Measurements from ENCODE around the gene MT1G.

The MT1G gene

DNA sequence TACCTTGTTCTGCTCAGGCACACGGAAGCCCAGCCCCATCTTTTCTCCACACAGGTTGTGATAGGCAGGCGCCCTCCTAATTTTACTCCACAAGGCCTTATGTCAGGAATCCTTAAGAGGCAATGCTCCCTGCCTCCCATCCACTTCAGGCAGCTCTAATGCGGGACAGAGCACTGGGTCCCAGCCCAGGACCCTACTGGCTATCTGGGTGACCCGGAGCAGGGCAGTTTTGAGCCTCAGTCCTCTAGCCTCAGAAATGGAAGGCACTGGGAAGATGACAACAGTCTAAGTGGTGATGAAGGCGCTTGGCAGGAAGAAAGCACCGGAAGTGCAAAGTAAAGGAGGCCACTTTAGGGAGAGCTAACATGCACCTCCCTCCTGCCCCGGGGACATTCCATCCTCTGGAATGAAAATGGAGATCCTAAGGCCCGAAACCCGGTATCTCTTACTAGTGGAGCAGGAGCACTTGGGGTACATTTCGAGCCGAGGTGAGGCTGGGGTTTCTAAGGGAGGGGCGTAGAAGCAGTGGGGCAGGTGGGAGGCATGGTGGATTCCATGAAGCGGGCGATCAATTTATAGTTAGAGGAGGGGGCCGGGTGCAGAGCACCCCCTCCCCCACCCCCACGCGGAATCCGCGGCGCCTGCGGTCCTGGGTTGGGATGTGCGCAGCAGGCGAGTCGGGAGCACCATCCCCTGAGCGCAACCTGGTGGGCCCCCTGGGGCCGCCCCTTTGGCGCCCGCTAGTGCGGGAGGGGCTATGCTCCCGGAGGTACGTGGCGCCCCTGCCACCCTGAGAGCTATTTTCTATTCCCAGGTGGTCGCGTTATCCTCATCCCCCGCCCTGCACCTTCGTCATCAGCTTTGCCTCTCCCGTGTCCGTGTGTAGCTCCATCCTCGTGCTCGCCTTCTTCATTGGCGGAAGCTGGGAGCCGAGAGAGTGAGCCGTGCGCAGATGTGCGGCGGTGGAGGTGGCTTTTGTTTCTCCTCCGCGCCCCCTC is 5.2 kb downstream of the MT1G start:
- no peak for DNase-seq

GRCh38 chr16:56658327-56658875 is 9.5 kb downstream of the MT1G start:
- DNase-seq: no peak

- peak; percentile 23 for DNase-seq
Measured at GRCh38 chr16:56657555-56658326, 10.1 kb downstream of the MT1G start, which contains the start of gene MT1F. TSS of gene MT1F (plus strand) at chr16:56657959. CDS start at chr16:56658059, 100 bp downstream.

- DNase-seq: no peak
Measured at GRCh38 chr16:56653218-56653617, 14.6 kb downstream of the MT1G start.

DNA sequence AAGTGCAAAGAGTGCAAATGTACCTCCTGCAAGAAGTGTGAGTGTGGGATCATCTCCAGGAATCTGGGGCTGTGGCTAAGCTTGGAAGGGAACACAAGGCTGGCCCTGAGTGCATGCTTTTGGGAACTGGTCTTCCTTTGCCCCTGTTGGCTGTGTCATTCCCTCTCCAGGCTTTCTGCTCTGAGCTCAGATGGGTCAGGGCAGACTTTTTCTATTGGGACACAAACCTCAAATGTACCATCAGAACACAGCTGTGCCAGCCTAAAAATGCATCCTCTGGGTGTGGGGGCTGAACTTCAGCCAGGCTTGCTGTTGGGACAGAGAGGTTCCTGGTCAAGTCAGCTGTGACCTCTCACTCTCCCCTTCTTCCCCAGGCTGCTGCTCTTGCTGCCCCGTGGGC is 15.3 kb downstream of the MT1G start:
- DNase-seq: no peak

DNA sequence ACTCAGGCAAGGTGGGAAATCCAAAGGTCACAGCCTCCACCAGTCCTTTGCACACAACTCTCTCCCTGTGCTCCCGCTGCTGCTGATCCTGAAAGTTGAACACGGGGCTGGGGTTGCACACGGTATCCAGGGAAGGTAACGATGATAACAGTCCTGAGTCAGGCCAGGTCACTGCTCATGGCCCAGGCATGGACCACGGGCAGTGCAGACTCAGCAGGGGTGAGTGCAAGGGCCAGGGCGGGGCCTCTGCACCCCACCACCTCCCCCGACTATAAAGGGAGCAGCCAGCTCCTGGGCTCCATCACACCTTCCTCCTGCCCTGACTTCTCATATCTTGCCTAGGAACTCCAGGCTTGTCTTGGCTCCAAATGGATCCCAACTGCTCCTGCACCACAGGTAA is 16.3 kb downstream of the MT1G start, which contains the start of gene MT1B:
TSS of gene MT1B (plus strand) at position 301 of the 400 bp plus-strand sequence. CDS start at position 369, 68 bp downstream.
- no peak for DNase-seq

DNA sequence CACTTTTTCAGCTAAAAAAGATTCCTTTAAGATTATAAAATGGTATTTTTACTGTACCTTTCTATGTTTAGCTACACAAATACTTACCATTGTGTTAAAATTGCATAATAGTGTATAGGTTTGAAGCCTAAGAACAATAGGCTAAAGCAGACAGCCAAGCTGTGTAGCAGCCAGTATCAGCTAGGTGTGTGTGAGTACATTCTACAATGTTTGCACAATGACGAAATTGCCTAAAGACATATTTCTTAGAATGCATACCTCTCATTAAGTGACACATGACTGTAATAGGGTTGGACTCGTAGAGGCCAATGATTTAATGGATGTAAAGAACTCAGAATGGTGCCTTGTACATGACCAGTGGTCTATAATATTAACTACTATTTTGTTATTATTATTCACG is 18.0 kb downstream of the MT1G start:
- DNase-seq: no peak

DNA sequence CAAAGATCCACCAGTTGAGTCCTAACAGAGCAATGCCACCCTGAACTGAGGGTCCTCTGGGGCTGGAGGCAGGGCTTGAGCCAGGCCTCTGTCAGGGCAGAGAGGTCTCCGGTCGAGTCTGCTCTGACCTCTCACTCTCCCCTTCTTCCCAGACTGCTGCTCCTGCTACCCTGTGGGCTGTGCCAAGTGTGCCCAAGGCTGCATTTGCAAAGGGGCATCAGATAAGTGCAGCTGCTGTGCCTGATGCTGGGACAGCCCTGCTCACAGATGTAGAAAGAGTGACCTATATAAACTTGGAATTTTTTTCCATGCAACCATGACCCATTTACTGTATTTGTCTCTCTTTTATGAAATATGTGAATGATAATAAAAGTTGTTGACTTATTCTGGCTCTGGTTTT is 18.6 kb downstream of the MT1G start:
- no peak for DNase-seq

- no peak for DNase-seq
Measured at GRCh38 chr16:56647641-56648431, 20.0 kb downstream of the MT1G start.

DNA sequence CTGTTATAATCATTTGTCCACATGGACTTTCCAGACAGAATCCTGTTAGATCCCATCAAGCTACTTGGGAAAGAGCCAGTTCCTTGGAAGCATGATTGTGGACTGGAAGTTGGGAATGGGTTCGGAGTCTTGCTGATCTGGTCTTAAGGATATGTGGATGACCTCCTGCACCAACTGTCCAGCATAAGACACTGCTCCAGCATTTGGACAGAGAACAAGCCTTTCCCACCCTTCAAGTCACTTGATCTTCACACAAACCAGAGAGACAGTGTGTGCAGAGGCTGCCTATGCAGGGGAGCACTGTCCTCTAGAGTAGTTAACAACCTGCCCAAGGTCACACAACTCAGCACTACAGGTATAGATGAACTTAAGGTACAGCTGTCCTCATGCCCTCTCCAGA is 22.0 kb downstream of the MT1G start:
- DNase-seq: no peak

DNA sequence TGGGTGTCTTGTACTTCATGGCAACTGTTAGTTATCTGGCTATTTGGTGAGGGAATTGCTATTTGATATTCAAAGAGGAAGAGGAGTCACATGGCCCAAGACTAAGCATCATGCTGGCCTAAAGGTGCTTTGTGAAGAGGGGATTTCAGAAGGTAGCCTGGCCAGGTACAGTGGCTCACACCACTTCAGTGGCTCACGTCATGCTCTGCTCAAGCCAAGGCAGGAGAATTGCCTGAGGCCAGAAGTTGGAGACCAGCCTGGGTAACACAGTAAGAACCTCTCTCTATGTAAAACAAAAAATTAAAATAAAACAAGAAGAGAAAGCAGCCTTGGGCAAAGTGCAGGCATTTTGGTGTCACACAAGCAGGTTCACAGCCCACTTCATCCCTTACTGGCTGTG is 22.6 kb downstream of the MT1G start:
- no peak for DNase-seq

- no peak for DNase-seq
Measured at GRCh38 chr16:56643833-56644232, 24.0 kb downstream of the MT1G start.

DNA sequence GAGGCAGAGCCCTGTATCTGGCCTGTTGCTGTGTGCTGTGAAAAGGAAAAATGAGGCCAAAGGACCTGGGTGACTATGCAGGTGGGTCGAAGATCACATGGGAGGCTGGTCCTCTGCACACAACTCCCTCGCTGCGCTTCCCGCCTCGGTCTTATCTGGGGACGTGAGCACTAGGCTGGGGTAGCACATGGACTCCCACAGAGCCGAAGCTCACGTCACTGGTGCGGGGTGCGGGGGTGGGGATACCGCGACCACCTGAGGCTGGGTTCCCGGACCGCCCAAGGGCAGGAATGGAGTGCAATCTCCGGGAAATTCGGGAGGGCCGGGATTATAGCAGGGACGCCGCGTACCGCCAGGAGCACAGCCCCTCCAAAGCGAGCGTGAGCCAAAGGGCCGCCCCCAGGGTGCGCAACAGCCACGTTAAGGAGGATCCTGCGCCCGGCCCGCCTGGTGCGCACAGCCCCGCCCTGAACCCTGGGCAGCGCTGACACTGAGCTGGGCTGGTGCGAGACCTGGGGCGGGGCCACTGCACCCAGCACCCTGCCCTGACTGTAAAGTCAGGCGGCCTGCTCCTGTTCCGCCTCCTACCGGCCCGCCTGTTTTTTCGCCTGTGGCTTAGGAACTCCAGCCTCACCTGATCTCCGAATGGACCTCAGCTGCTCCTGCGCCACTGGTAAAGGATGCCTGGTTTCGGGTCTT is 24.6 kb downstream of the MT1G start:
- no peak for DNase-seq

DNA sequence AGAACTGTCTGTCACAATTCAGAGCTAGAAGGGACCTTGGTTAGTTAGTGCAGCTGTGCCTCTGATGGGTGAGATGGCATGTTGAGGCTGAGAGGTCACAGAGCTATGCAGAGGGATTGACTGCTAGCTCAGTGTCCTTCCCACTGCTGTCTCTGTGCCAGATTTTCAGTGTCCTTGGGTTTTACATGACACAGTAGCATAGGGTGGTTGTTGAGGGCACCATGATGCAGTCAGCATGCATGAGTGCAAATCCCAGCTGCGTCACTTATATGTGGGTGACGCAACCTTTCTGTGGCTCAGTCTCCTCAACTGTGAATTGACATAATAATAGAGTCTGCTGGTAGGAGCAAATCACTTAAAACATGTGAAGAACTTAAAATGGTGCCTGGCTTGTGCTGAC is 26.7 kb downstream of the MT1G start:
- no peak for DNase-seq

GRCh38 chr16:56640076-56640475 is 27.8 kb downstream of the MT1G start:
- no peak for DNase-seq

- no peak for DNase-seq
Measured at GRCh38 chr16:56639045-56639444, 28.8 kb downstream of the MT1G start.

GRCh38 chr16:56637814-56638750 is 29.8 kb downstream of the MT1G start, which contains the start of gene MT1A:
TSS of gene MT1A (plus strand) at chr16:56638666. CDS start at chr16:56638739, 73 bp downstream.
- no peak for DNase-seq

GRCh38 chr16:56636616-56637413 is 31.1 kb downstream of the MT1G start:
- DNase-seq: no peak

GRCh38 chr16:56635441-56635967 is 32.4 kb downstream of the MT1G start:
- no peak for DNase-seq
